HCT116 (cell line): Measurements from ENCODE around the gene ELAVL1. TPM values are rescaled to one million over a fixed set of nuclear protein-coding genes. Genes with fewer than 3 reads are reported as not detected.

Source experiments
- ATAC-seq: fragments of 200-7000 bp; cut with Tn5 transposase; 2 replicates; pipeline ENCODE4 v1.9.1; 2020; ENCODE audit warnings: mild to moderate bottlenecking, moderate library complexity
- BruUV-seq: library from RNA; stranded (reverse); fragments of 400-500 nt; replicated peaks from 2 replicates; lab custom pipeline; 2021; lab: Mats Ljungman, UMichigan
- CTCF ChIA-PET: fragments of 300-600 bp; sonication (Branson Sonifier 250); formaldehyde crosslinking; loops from one replicate; lab custom pipeline; 2021; ENCODE audit warnings: antibody characterized with exemption; lab: Charles Lee
- POLR2A ChIA-PET: fragments of 300-600, 350-600 bp; sonication (Branson Sonifier 250); formaldehyde crosslinking; loops from one replicate; lab custom pipeline; 2021; ENCODE audit warnings: antibody characterized with exemption; lab: Charles Lee
- RAD21 ChIA-PET, 2 experiments: fragments of 300-600 bp; sonication (Branson Sonifier 250); formaldehyde crosslinking; loops; one replicate each; lab custom pipeline; 2023; ENCODE audit warnings: low total read pairs in 2 of 2; ENCODE audit not compliant: uncharacterized antibody in 2 of 2, unreplicated experiment in 2 of 2, low non-redundant PET in 1 of 2; lab: Charles Lee
- DNase-seq: peaks from one replicate; pipeline ENCODE4 v3.0.0-alpha.2; 2010; ENCODE audit warnings: low read depth, low spot score
- H2AFZ ChIP-seq: fragments of 200-600 bp; shearing (Covaris generic), sonication (generic); 2 replicates; pipeline ENCODE4 v1.6.1; 2017; ENCODE audit warnings: low read depth, mixed run types, mixed read lengths, antibody characterized with exemption, low read length; ENCODE audit not compliant: poor library complexity, severe bottlenecking
- H3K27ac ChIP-seq: 2 replicates; pipeline ENCODE4 v1.5.1; 2012; ENCODE audit warnings: low read depth, low read length
- H3K27me3 ChIP-seq: fragments of 200-600 bp; sonication (generic); 2 replicates; pipeline ENCODE4 v1.6.1; 2016; ENCODE audit warnings: mixed run types, low read length, mixed read lengths; ENCODE audit not compliant: insufficient read depth
- H3K36me3 ChIP-seq, 2 experiments: fragments of 200-500 bp in 1 of 2; fragments of 200-600 bp in 1 of 2; sonication (Bioruptor generic) in 1 of 2; sonication (generic) in 1 of 2; 2 replicates each; pipeline versions ENCODE4 v1.5.1 to v1.6.1; 2014 to 2016; ENCODE audit warnings: low read length in 2 of 2, inconsistent platforms in 1 of 2, mixed read lengths in 1 of 2, mixed run types in 1 of 2; ENCODE audit not compliant: insufficient read depth in 2 of 2, control insufficient read depth in 1 of 2
- H3K4me1 ChIP-seq, 2 experiments: fragments of 200-600 bp in 1 of 2; sonication (generic) in 1 of 2; 2 replicates each; pipeline versions ENCODE4 v1.5.1 to v1.6.1; 2012 to 2017; ENCODE audit warnings: low read length in 2 of 2, inconsistent platforms in 1 of 2, mild to moderate bottlenecking in 1 of 2, mixed read lengths in 1 of 2, mixed run types in 1 of 2, moderate library complexity in 1 of 2; ENCODE audit not compliant: insufficient read depth in 2 of 2, control insufficient read depth in 1 of 2
- H3K4me2 ChIP-seq: fragments of 200-600 bp; sonication (generic); 2 replicates; pipeline ENCODE4 v1.6.1; 2017; ENCODE audit warnings: mixed run types, low read length, mixed read lengths
- H3K4me3 ChIP-seq, 2 experiments: fragments of 200-600 bp in 1 of 2; sonication (generic) in 1 of 2; replicated peaks in 1 of 2; 2 replicates each; pipeline ENCODE4 v1.5.1; 2011 to 2016; ENCODE audit warnings: low read length in 2 of 2, control low read depth in 1 of 2, low read depth in 1 of 2, mild to moderate bottlenecking in 1 of 2, mixed read lengths in 1 of 2, mixed run types in 1 of 2
- H3K79me2 ChIP-seq: fragments of 200-600 bp; sonication (generic); 2 replicates; pipeline ENCODE4 v1.6.1; 2017; ENCODE audit warnings: mild to moderate bottlenecking, mixed run types, low read length, moderate library complexity, mixed read lengths; ENCODE audit not compliant: insufficient read depth
- H3K9ac ChIP-seq: fragments of 200-600 bp; sonication (generic); 2 replicates; pipeline ENCODE4 v1.6.1; 2016; ENCODE audit warnings: low read length, mixed read lengths
- H3K9me2 ChIP-seq: fragments of 200-600 bp; sonication (generic), shearing (Covaris generic); 2 replicates; pipeline ENCODE4 v1.6.1; 2017; ENCODE audit warnings: mixed run types, mild to moderate bottlenecking, moderate library complexity; ENCODE audit not compliant: insufficient read depth
- H3K9me3 ChIP-seq, 2 experiments: fragments of 200-500 bp in 1 of 2; fragments of 200-600 bp in 1 of 2; sonication (Bioruptor generic) in 1 of 2; sonication (generic) in 1 of 2; 2 replicates each; pipeline ENCODE4 v1.6.1; 2014 to 2017; ENCODE audit warnings: low read length in 2 of 2, mixed read lengths in 2 of 2, inconsistent platforms in 1 of 2, low read depth in 1 of 2, mild to moderate bottlenecking in 1 of 2, mixed run types in 1 of 2, moderate library complexity in 1 of 2; ENCODE audit not compliant: control insufficient read depth in 1 of 2, insufficient read depth in 1 of 2
- H4K20me1 ChIP-seq: fragments of 200-600 bp; sonication (generic), shearing (Covaris generic); 2 replicates; pipeline ENCODE4 v1.6.1; 2017; ENCODE audit warnings: mixed run types, mild to moderate bottlenecking, moderate library complexity; ENCODE audit not compliant: insufficient read depth
- CTCF ChIP-seq, 3 experiments: fragments of 200-600 bp in 1 of 3; sonication (generic) in 1 of 3; IDR thresholded peaks in 2 of 3; conservative IDR thresholded peaks in 1 of 3; 2 replicates each; pipeline ENCODE4 v1.5.1; 2012 to 2017; ENCODE audit warnings: low read depth in 2 of 3, low read length in 2 of 3, antibody characterized with exemption in 1 of 3, borderline replicate concordance in 1 of 3, control low read depth in 1 of 3, mild to moderate bottlenecking in 1 of 3, mixed read lengths in 1 of 3, mixed run types in 1 of 3, moderate library complexity in 1 of 3; ENCODE audit not compliant: insufficient read depth in 1 of 3
- EZH2 ChIP-seq: fragments of 200-600 bp; sonication (generic); IDR thresholded peaks from 2 replicates; pipeline ENCODE4 v1.6.1; 2017; ENCODE audit warnings: antibody characterized with exemption, mixed run types
- MAX ChIP-seq: IDR thresholded peaks from 2 replicates; pipeline ENCODE4 v1.6.1; 2012
- POLR2AphosphoS5 ChIP-seq: IDR thresholded peaks from 2 replicates; pipeline ENCODE4 v1.6.1; 2011; ENCODE audit warnings: mild to moderate bottlenecking, low read depth, low read length, moderate library complexity
- SIN3A ChIP-seq: IDR thresholded peaks from 2 replicates; pipeline ENCODE4 v1.6.1; 2012; ENCODE audit warnings: low read depth
- intact Hi-C: fragments of 100-400 bp; cut with micrococcal nuclease; formaldehyde crosslinking; loops from 2 replicates; pipeline ENCODE4 v1.10.0; 2022
- total RNA-seq: library from RNA; stranded (reverse); gene quantifications from one replicate; pipeline ENCODE4 v1.2.1, GENCODE V29; 2021; ENCODE audit not compliant: unreplicated experiment

The ELAVL1 gene
- total RNA-seq, 1 experiment from 2014 or later, result 134 TPM

GRCh38 chr19:7926021-7926726 lies 79.3 kb downstream of the ELAVL1 start, which contains the start of gene CTXN1:
CTXN1 (minus strand) TSS chr19:7926135; CDS start chr19:7925538, 597 bp downstream.
- Histone ChIP-seq H2AFZ (no peak within 1 kb of the TSS), H3K4me2 (peak within 1 kb of the TSS; percentile 90), H3K36me3 (peaks cover 3 to 17% of the 10 kb centered on the region in 2 experiments), H3K9me2 (no peaks in the 10 kb centered on the region), H3K9me3 (no peaks in the 10 kb centered on the region), H3K27ac (peak within 1 kb of the TSS; percentile 71), H3K79me2 (no peaks in the 10 kb centered on the region; the same call in 1 of the 2 replicates), H3K27me3 (no peaks in the 10 kb centered on the region), H4K20me1 (no peaks in the 10 kb centered on the region), H3K4me1 (peaks cover 29 to 59% of the 10 kb centered on the region in 2 experiments), H3K4me3 (peak within 1 kb of the TSS; percentile 40 to 52), H3K9ac (peak within 1 kb of the TSS; percentile 56)
- ChIA-PET CTCF (interaction anchor here (0.7 kb wide), 1 partner anchor 57 kb away, joined by 3 read pairs; no protein-coding TSS in a partner anchor), POLR2A (interaction anchor here (1.3 kb wide), 1 partner anchor 18 kb away, joined by 4 read pairs; the partner anchor contains the start of gene TIMM44), RAD21 (no interaction called here)
- BruUV-seq, result no TSS peak
- TF ChIP-seq POLR2AphosphoS5 (peak; percentile 34), CTCF (IDR thresholded peaks at IDR 0.05 in 2 of 3, conservative IDR thresholded peaks at IDR 0.05 in 1 of 3; ENCODE audit: borderline replicate concordance in 1 of 3, insufficient read depth in 1 of 3, low read depth in 2 of 3, low read length in 2 of 3) (no peak), SIN3A (0 out of 2 replicates have a peak, but pooled peaks have one; percentile 34), EZH2 (no peak), MAX (no peak)
- no peak for DNase-seq
- ATAC-seq, result peak; percentile 66
- intact Hi-C loops, result no loop called here
